ENCODE data around the gene ZNF69.
"Not testable (repeated sequence)": the region's sequence is repeated elsewhere in the genome, so short reads cannot be mapped to it uniquely, and the experiment has no call there.

Gene ZNF69

GRCh38 chr19:11921852-11922495 lies 34.4 kb downstream of the ZNF69 start:
- H3K27ac ChIP-seq, result no peak overlapping the region
- no peak for TF ChIP-seq CTCF (conservative IDR thresholded peaks at IDR 0.05)

GRCh38 chr19:11924886-11925650 lies 37.5 kb downstream of the ZNF69 start, which contains the start of gene ZNF700:
Gene ZNF700 (plus strand): TSS chr19:11925107. CDS start chr19:11925211, 104 bp downstream.
- H3K27ac ChIP-seq, result peak within 1 kb of the TSS; percentile 95
- no peak for TF ChIP-seq CTCF (conservative IDR thresholded peaks at IDR 0.05)

- H3K27ac ChIP-seq, result peak overlapping the region; percentile 95
Measured at GRCh38 chr19:11925651-11926187, 38.1 kb downstream of the ZNF69 start.

GRCh38 chr19:11927227-11927626 lies 39.6 kb downstream of the ZNF69 start:
- TF ChIP-seq CTCF (conservative IDR thresholded peaks at IDR 0.05), result no peak
- no peak overlapping the region for H3K27ac ChIP-seq

GRCh38 chr19:11931051-11931450 lies 43.5 kb downstream of the ZNF69 start:
- no peak overlapping the region for H3K27ac ChIP-seq
- no peak for TF ChIP-seq CTCF (conservative IDR thresholded peaks at IDR 0.05)

- no peak for TF ChIP-seq CTCF (conservative IDR thresholded peaks at IDR 0.05)
- no peak overlapping the region for H3K27ac ChIP-seq
Measured at GRCh38 chr19:11931513-11931912, 43.9 kb downstream of the ZNF69 start.

- not testable (repeated sequence) for H3K27ac ChIP-seq
Measured at GRCh38 chr19:11935829-11936228, 48.2 kb downstream of the ZNF69 start.

- H3K27ac ChIP-seq, result not testable (repeated sequence)
Measured at GRCh38 chr19:11938383-11938782, 50.8 kb downstream of the ZNF69 start.

GRCh38 chr19:11941361-11941887 lies 53.8 kb downstream of the ZNF69 start:
- not testable (repeated sequence) for H3K27ac ChIP-seq

Measured in VCaP (cell line).